H9 (cell line): ENCODE measurements around the gene ERP44. TPM values are rescaled to one million over a fixed set of nuclear protein-coding genes. Genes with fewer than 3 reads are reported as not detected.

ENCODE experiments used
- DNase-seq: peaks from one replicate; pipeline ENCODE4 v3.0.0-alpha.2; 2017
- H2AFZ ChIP-seq: one replicate; pipeline ENCODE4 v1.6.1; 2013; ENCODE audit warnings: mild to moderate bottlenecking, low read length, control low read depth, moderate library complexity
- H2AK5ac ChIP-seq: 2 replicates; pipeline ENCODE4 v1.6.1; 2013; ENCODE audit warnings: low read length, control low read depth, mixed read lengths; ENCODE audit not compliant: insufficient read length
- H2BK120ac ChIP-seq: one replicate; pipeline ENCODE4 v1.6.1; 2013; ENCODE audit warnings: low read depth, mild to moderate bottlenecking, low read length, control low read depth, inconsistent platforms; ENCODE audit not compliant: poor library complexity, severe bottlenecking
- H2BK12ac ChIP-seq: 2 replicates; pipeline ENCODE4 v1.6.1; 2013; ENCODE audit warnings: low read length, control low read depth, mixed read lengths, low read depth; ENCODE audit not compliant: insufficient read length
- H2BK15ac ChIP-seq: 2 replicates; pipeline ENCODE4 v1.6.1; 2013; ENCODE audit warnings: low read depth, low read length, control low read depth
- H2BK20ac ChIP-seq: one replicate; pipeline ENCODE4 v1.6.1; 2013; ENCODE audit warnings: low read depth, mild to moderate bottlenecking, low read length, control low read depth, inconsistent platforms; ENCODE audit not compliant: poor library complexity, severe bottlenecking
- H2BK5ac ChIP-seq: 2 replicates; pipeline ENCODE4 v1.6.1; 2013; ENCODE audit warnings: low read length, control low read depth, mixed read lengths; ENCODE audit not compliant: insufficient read length
- H3K14ac ChIP-seq: 2 replicates; pipeline ENCODE4 v1.6.1; 2013; ENCODE audit warnings: low read length, control low read depth; ENCODE audit not compliant: insufficient read depth
- H3K18ac ChIP-seq: 2 replicates; pipeline ENCODE4 v1.6.1; 2013; ENCODE audit warnings: low read depth, mild to moderate bottlenecking, mixed read lengths, low read length, control low read depth; ENCODE audit not compliant: insufficient read length
- H3K23ac ChIP-seq: 2 replicates; pipeline ENCODE4 v1.6.1; 2013; ENCODE audit warnings: low read length, control low read depth, mixed read lengths, low read depth; ENCODE audit not compliant: insufficient read length
- H3K23me2 ChIP-seq: 2 replicates; pipeline ENCODE4 v1.6.1; 2013; ENCODE audit warnings: low read depth, mild to moderate bottlenecking, mixed read lengths, low read length, control low read depth; ENCODE audit not compliant: insufficient read length, poor library complexity, severe bottlenecking
- H3K27ac ChIP-seq: 2 replicates; pipeline ENCODE4 v1.5.1; 2013; ENCODE audit warnings: low read length, control low read depth, mixed read lengths, low read depth; ENCODE audit not compliant: insufficient read length
- H3K27me3 ChIP-seq: 2 replicates; pipeline ENCODE4 v1.6.1; 2013; ENCODE audit warnings: low read length, control low read depth, inconsistent platforms; ENCODE audit not compliant: insufficient read depth
- H3K4ac ChIP-seq: 2 replicates; pipeline ENCODE4 v1.6.1; 2013; ENCODE audit warnings: low read depth, mild to moderate bottlenecking, control low read depth, inconsistent platforms, low read length, moderate library complexity
- H3K4me1 ChIP-seq: 2 replicates; pipeline ENCODE4 v1.6.1; 2013; ENCODE audit warnings: low read length, control low read depth, inconsistent platforms; ENCODE audit not compliant: insufficient read depth
- H3K4me2 ChIP-seq: 2 replicates; pipeline ENCODE4 v1.6.1; 2013; ENCODE audit warnings: low read length, control low read depth, mixed read lengths; ENCODE audit not compliant: insufficient read length, insufficient read depth
- H3K56ac ChIP-seq: 2 replicates; pipeline ENCODE4 v1.6.1; 2013; ENCODE audit warnings: low read depth, mild to moderate bottlenecking, mixed read lengths, low read length, control low read depth; ENCODE audit not compliant: insufficient read length
- H3K79me1 ChIP-seq: 2 replicates; pipeline ENCODE4 v1.6.1; 2013; ENCODE audit warnings: low read depth, mild to moderate bottlenecking, moderate library complexity, low read length, control low read depth, inconsistent platforms; ENCODE audit not compliant: insufficient read depth, poor library complexity, severe bottlenecking
- H3K79me2 ChIP-seq: 2 replicates; pipeline ENCODE4 v1.6.1; 2013; ENCODE audit warnings: low read length, control low read depth, inconsistent platforms; ENCODE audit not compliant: insufficient read depth
- H3K9ac ChIP-seq: 2 replicates; pipeline ENCODE4 v1.6.1; 2013; ENCODE audit warnings: low read length, control low read depth, mixed read lengths; ENCODE audit not compliant: insufficient read length; ENCODE audit errors: extremely low read depth
- H3K9me3 ChIP-seq: one replicate; pipeline ENCODE4 v1.6.1; 2013; ENCODE audit warnings: low read depth, low read length, inconsistent platforms; ENCODE audit not compliant: control insufficient read depth
- H3T11ph ChIP-seq: one replicate; pipeline ENCODE4 v1.6.1; 2013; ENCODE audit warnings: mild to moderate bottlenecking, low read length, control low read depth, inconsistent platforms
- H4K20me1 ChIP-seq: one replicate; pipeline ENCODE4 v1.6.1; 2013; ENCODE audit not compliant: control insufficient read depth, insufficient read length, insufficient read depth
- H4K5ac ChIP-seq: 2 replicates; pipeline ENCODE4 v1.6.1; 2013; ENCODE audit warnings: low read depth, mild to moderate bottlenecking, mixed read lengths, low read length, control low read depth; ENCODE audit not compliant: insufficient read length
- H4K8ac ChIP-seq: replicated peaks from 2 replicates; pipeline ENCODE4 v1.6.1; 2013; ENCODE audit warnings: low read length, control low read depth, mixed read lengths, low read depth; ENCODE audit not compliant: insufficient read length
- H4K91ac ChIP-seq: 2 replicates; pipeline ENCODE4 v1.6.1; 2013; ENCODE audit warnings: low read depth, mild to moderate bottlenecking, moderate library complexity, mixed read lengths, low read length, control low read depth; ENCODE audit not compliant: insufficient read length
- H3K27ac Mint-ChIP-seq, 3 experiments: 2 replicates in 2 of 3; 3 replicates in 1 of 3; pipeline ENCODE4 v1.8.0; 2020 to 2021; ENCODE audit warnings: mixed read lengths in 3 of 3, mild to moderate bottlenecking in 1 of 3, moderate library complexity in 1 of 3
- H3K27me3 Mint-ChIP-seq: 2 replicates; pipeline ENCODE4 v1.8.0; 2021; ENCODE audit warnings: low read depth, mild to moderate bottlenecking, moderate library complexity, mixed read lengths
- H3K36me3 Mint-ChIP-seq, 3 experiments: 2 replicates in 2 of 3; 3 replicates in 1 of 3; pipeline ENCODE4 v1.8.0; 2020 to 2021; ENCODE audit warnings: low read depth in 3 of 3, mixed read lengths in 3 of 3; ENCODE audit not compliant: insufficient read depth in 1 of 3
- H3K4me1 Mint-ChIP-seq, 2 experiments: 2 replicates each; pipeline ENCODE4 v1.8.0; 2020; ENCODE audit warnings: mixed read lengths in 2 of 2
- H3K4me3 Mint-ChIP-seq, 2 experiments: 2 replicates in 1 of 2; 3 replicates in 1 of 2; pipeline ENCODE4 v1.8.0; 2020 to 2021; ENCODE audit warnings: mild to moderate bottlenecking in 2 of 2, mixed read lengths in 2 of 2, moderate library complexity in 1 of 2
- H3K9me3 Mint-ChIP-seq, 2 experiments: 2 replicates in 1 of 2; 3 replicates in 1 of 2; pipeline ENCODE4 v1.8.0; 2020; ENCODE audit warnings: mild to moderate bottlenecking in 2 of 2, mixed read lengths in 2 of 2, moderate library complexity in 1 of 2
- CTCF ChIP-seq: fragments of 200-600 bp; sonication (generic); conservative IDR thresholded peaks from 3 replicates; pipeline ENCODE4 v1.8.0; 2021; ENCODE audit warnings: antibody characterized with exemption, mild to moderate bottlenecking
- WGBS: extraction: QIAGEN DNeasy Blood & Tissue Kit; methylation state at CpG from one replicate; pipeline ENCODE4 v1.1.7; 2013; ENCODE audit warnings: missing lambda C conversion rate, low lambda C conversion rate, mixed read lengths; ENCODE audit not compliant: insufficient read length; ENCODE audit errors: extremely low coverage; 5-methylcytosine and 5-hydroxymethylcytosine counted together
- total RNA-seq: library from RNA; stranded (reverse); gene quantifications from 2 replicates; pipeline ENCODE4 v1.2.1, GENCODE V29; 2021

ERP44 gene
- total RNA-seq, 1 experiment from 2014 or later = 15.4 TPM

GRCh38 chr9:99966001-99966400 is 132.8 kb downstream of the ERP44 start:
- Histone ChIP-seq H4K8ac (no peak overlapping the region), H2BK15ac (no peak overlapping the region), H2BK20ac (no peak overlapping the region), H3K14ac (no peak overlapping the region), H3K23ac (no peak overlapping the region), H4K5ac (no peak overlapping the region), H3K9me3 (no peaks in the 10 kb centered on the region), H3K4me1 (no peaks in the 10 kb centered on the region), H3K27ac (no peak overlapping the region), H2AK5ac (no peak overlapping the region), H3K79me1 (no peaks in the 10 kb centered on the region), H3K9ac (no peak overlapping the region), H3K27me3 (no peaks in the 10 kb centered on the region), H3K23me2 (peaks cover 2% of the 10 kb centered on the region), H3K4me2 (no peak overlapping the region), H2BK12ac (no peak overlapping the region), H4K91ac (no peak overlapping the region), H3K56ac (no peak overlapping the region), H4K20me1 (no peaks in the 10 kb centered on the region), H2BK5ac (no peak overlapping the region), H3K18ac (no peak overlapping the region), H3K4ac (no peak overlapping the region), H2AFZ (no peak overlapping the region), H3T11ph (no peak overlapping the region), H2BK120ac (no peak overlapping the region), H3K79me2 (no peaks in the 10 kb centered on the region)
- Mint-ChIP-seq H3K36me3 (no peaks in the 10 kb centered on the region; a peak in 1 of 7 replicates), H3K4me3 (no peak overlapping the region), H3K27me3 (no peaks in the 10 kb centered on the region), H3K9me3 (no peaks in the 10 kb centered on the region; a peak in 1 of 5 replicates), H3K27ac (no peak overlapping the region), H3K4me1 (peaks cover 26 to 29% of the 10 kb centered on the region in 2 experiments)
- no CpG with 5 or more reads among the region's 2 CpGs for WGBS
- no peak for TF ChIP-seq CTCF
- DNase-seq = no peak
